CD4-positive, alpha-beta T cell treated with Interleukin-10 for 1 hour (primary cell): ENCODE measurements around the gene TMOD1.

ENCODE experiments used
- DNase-seq: peaks from one replicate; pipeline ENCODE4 v3.0.0-alpha.2; 2020

The TMOD1 gene

DNA sequence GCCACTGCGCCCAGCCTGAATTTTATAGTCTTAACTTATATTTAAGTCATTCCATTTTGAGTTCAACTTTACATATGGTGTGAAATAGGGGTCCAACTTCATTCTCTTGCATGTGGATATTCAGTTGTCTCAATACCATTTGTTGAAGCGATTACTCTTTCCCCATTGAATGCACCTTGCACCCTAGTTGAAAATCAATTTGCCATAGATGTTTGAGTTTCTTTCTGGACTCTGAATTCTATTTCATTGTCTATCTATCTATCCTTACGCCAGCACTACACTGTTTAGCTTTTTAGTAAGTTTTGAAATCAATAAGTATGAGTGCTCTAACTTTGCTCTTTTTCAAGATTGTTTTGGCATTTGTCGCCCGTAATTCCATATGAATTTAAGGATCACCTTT, 49.8 kb downstream of the TMOD1 start:
- DNase-seq: no peak

- no peak for DNase-seq
Measured at GRCh38 chr9:97553141-97553540, 51.7 kb downstream of the TMOD1 start.

DNA sequence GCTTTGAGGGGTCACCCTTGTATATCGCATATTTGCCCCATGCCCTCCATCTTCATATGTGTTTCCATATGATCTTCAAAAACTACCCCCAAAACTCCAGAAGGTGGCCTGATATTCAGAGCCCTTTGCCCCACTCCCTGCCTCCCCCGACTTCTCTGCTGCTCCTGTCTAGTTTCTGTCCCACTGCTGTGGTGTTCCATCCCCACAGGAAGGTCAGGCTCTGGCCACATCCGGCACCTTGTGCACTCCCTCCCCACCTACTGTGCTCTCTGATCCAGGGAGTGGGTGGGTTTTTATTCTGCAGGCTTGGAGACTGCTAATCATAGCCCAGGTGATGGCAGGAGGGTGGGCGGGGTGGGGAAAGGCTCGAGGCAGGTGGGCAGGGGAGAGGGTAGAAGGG, 52.4 kb downstream of the TMOD1 start:
- DNase-seq: no peak

- DNase-seq: no peak
Measured at GRCh38 chr9:97554566-97555075, 53.2 kb downstream of the TMOD1 start.

DNA sequence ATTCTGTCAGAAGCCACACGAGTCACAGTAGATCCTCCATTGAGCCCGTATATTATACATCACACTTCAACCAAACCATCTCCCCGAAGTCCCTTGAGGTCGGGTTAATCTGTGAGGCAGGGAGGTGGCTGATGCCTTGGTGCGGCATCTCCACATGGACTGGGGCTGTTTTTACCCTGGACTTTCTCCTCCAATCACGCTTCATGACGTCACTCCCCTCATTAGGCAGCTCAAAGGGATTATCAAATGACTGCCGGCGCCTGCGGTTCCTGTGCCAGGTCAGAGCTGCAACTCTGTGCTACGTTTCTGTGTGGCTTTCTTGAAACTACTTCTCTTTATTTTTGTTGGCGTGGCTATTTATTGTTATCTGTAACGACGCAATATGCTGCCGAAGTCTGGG, 53.7 kb downstream of the TMOD1 start:
- no peak for DNase-seq

- no peak for DNase-seq
Measured at GRCh38 chr9:97556036-97556720, 54.7 kb downstream of the TMOD1 start.

GRCh38 chr9:97556721-97557605, 55.5 kb downstream of the TMOD1 start:
- no peak for DNase-seq

DNA sequence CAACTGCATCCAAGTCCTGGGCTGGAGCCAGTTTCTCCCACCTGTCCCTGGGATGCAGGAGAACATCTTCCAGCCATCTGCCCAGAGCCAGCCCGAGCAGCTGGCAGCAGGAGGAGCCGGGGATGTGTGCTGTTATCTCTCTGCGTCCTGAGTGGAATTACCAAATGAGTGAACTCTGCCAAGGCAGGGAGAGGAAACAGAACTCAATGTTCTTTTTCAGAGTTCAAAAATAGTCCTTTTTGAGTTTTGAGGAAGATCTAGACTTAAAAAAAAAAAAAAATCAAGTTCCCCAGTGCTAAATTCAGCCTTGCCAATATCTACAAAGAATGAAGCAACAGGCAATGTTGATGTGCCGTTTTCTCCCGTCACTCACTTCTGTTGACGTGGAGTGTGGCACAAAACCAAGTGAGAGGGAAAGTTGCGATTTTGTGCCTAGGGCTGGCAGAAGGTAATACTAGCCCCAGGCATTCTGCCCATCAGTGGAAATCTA, 56.2 kb downstream of the TMOD1 start:
- DNase-seq: no peak

- no peak for DNase-seq
Measured at GRCh38 chr9:97558701-97559101, 57.2 kb downstream of the TMOD1 start.

- DNase-seq: no peak
Measured at GRCh38 chr9:97559111-97559514, 57.6 kb downstream of the TMOD1 start.

GRCh38 chr9:97560154-97560553, 58.7 kb downstream of the TMOD1 start:
- no peak for DNase-seq

GRCh38 chr9:97560851-97561250, 59.4 kb downstream of the TMOD1 start:
- DNase-seq: no peak

DNA sequence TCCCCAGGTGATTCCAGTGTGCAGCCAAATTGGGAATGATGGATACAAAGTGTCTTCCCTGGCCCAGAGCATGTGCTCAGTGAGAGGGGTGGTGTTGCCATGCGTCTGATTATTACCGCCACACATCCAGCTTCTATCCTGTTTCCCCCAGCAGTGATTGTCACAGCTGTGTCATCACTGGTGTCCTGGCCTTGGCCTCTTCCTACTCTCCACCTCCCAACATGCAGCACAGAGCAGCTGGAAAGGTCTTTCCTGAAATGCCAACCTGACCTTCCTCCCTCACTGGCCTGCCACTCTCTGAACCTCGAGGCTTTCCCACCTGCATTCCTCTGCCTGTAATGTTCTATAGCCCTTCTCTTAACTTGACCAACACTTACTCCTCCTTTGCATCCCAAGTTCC, 60.0 kb downstream of the TMOD1 start:
- DNase-seq: no peak

DNA sequence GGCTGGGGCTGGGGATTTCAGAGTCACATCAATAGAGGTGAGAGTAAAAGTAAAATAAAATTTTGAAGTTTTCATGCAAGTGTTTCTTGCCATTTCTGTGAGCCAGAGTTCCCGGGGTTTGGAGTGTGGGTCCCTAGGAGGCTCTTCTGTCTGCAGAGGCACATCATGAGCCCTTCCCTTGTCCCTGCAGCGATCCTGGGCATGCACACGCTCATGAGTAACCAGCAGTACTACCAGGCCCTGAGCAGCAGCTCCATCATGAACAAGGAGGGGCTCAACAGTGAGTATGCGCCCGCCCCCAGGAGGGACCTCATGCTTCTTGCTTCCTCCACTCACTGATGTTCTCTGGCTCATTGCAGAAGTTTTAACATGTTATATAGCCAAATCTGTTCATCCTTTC, 61.1 kb downstream of the TMOD1 start:
- DNase-seq: no peak

GRCh38 chr9:97563458-97564135, 62.1 kb downstream of the TMOD1 start:
- DNase-seq: no peak

DNA sequence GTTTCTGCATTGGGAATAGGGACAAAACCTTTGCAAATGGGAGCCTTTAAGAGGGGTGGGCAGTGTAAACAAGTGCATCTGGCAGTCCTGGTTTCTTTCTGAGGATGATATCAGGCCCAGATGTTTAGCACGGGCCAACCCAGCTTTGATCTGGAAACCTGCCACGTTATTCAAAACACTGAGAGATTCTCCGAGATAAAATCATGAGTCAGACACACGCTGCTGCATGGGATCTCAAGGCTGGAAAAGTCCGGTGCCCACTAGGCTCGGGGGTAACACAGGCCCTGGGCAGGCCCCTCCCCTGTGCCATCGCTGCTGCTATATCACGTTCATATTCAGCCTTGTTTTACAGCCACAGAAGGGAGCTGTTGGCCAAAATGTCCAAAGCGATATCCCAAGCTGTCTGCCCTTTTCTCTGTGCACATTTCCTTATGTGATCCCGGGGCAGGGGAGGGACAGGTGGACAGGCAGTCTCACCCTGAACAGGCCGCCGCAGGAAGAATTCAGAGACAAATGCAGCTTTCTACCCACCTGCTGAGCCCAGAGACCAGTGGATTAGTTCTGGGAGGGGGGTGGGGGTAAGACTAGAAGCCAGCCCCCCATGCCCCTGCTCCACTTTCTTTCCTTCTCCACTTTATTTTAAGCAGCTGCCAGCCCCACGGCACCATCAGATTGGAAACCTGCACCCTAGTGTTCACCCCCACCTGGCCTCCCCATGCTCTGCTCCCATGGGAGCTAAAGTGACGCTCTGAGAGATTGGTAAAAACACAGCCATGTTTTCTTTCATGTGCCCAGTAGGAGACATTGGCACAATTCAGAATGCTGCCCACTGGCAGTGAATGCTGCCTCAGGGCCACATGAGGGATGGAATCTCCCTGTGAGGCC, 63.1 kb downstream of the TMOD1 start:
- DNase-seq: no peak

GRCh38 chr9:97565262-97565661, 63.8 kb downstream of the TMOD1 start:
- DNase-seq: no peak

DNA sequence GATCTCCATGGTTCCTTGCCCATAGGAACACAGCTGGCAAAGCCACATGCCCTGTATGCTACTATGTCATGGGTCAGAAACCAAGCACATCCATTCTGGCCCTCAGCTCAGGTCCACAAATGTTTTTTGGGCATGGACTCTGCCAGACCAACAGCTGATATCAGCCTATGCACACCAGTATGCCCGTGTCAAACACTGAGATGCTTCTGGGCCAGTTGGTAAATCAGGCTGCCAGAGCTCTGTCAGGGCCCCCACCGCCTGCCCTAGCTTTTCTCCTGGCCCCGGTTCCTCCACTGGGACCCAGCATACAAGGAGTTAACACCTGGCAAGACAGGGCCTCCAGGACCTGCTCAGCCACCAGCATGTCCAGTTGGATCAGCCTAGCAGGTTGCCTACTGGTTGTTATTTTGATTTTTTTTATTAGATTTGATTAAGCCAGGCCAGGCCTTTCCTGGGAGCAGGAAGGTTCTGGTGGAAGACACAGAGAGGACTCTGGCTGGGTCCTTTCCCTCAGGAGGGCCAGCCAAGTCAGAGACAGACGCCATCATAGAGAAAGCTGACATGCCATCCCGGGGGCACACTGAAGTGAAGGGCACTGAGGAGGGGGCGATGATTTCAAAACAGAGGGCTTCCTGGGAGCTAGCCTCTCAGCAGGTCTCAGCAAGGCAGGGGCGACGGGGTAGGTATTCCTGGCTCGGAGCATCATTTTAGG, 65.9 kb downstream of the TMOD1 start:
- no peak for DNase-seq

GRCh38 chr9:97567894-97568202, 66.4 kb downstream of the TMOD1 start:
- no peak for DNase-seq

GRCh38 chr9:97568461-97569275, 67.2 kb downstream of the TMOD1 start:
- no peak for DNase-seq

DNA sequence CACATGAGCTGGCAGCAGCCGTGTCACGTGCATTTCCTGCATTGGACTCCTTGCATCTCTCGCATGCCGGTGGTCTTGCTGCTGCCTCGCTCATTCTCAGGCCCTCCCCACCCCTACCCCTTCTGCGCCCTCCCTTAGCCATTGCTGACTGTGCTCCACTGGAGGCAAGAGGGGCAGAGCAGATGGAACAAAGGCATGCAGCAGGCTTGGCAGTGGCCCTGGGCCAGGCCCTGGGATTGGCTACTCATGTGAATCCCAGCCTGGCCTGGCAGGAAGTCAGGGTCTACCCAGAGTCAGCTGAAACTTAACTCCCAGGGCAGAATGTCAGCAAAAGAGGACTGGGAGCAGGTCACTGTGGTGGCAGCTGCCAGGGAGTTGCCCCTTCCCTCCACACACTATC, 69.4 kb downstream of the TMOD1 start:
- no peak for DNase-seq
